MM.1S (cell line): ENCODE results near the gene SRC.

Experiments
- DNase-seq: peaks from one replicate; pipeline ENCODE4 v3.0.0-alpha.2; 2015
- H2AFZ ChIP-seq: fragments of 300-600 bp; sonication (generic); 2 replicates; pipeline ENCODE4 v1.6.0; 2016; ENCODE audit warnings: antibody characterized with exemption, low read length
- H3F3A ChIP-seq: fragments of 300-600 bp; sonication (generic); 2 replicates; pipeline ENCODE4 v1.6.1; 2016; ENCODE audit warnings: mild to moderate bottlenecking, antibody characterized with exemption, low read length, moderate library complexity, mixed read lengths; ENCODE audit not compliant: insufficient read depth
- H3K27ac ChIP-seq: fragments of 300-600 bp; sonication (generic); 2 replicates; pipeline ENCODE4 v1.5.1; 2016; ENCODE audit warnings: mild to moderate bottlenecking, low read length
- H3K27me3 ChIP-seq: fragments of 300-600 bp; sonication (generic); replicated peaks from 2 replicates; pipeline ENCODE4 v1.6.0; 2016; ENCODE audit warnings: low read length; ENCODE audit not compliant: insufficient read depth
- H3K36me3 ChIP-seq: fragments of 300-600 bp; sonication (generic); replicated peaks from 2 replicates; pipeline ENCODE4 v1.6.1; 2016; ENCODE audit warnings: mild to moderate bottlenecking, low read length, mixed read lengths; ENCODE audit not compliant: insufficient read depth
- H3K4me1 ChIP-seq: fragments of 300-600 bp; sonication (generic); 2 replicates; pipeline ENCODE4 v1.6.1; 2016; ENCODE audit warnings: low read length, mixed read lengths
- H3K4me2 ChIP-seq: fragments of 300-600 bp; sonication (generic); 2 replicates; pipeline ENCODE4 v1.6.0; 2016; ENCODE audit warnings: low read depth, low read length
- H3K4me3 ChIP-seq: fragments of 300-600 bp; sonication (generic); 2 replicates; pipeline ENCODE4 v1.5.1; 2016; ENCODE audit warnings: low read length, mixed read lengths
- H3K79me2 ChIP-seq: fragments of 300-600 bp; sonication (generic); 2 replicates; pipeline ENCODE4 v1.6.1; 2016; ENCODE audit warnings: mixed run types, low read length, mixed read lengths
- H3K9ac ChIP-seq: fragments of 300-600 bp; sonication (generic); 2 replicates; pipeline ENCODE4 v1.6.1; 2016; ENCODE audit warnings: low read length, mixed read lengths
- H3K9me2 ChIP-seq: fragments of 300-600 bp; sonication (generic); replicated peaks from 2 replicates; pipeline ENCODE4 v1.6.1; 2016; ENCODE audit warnings: mild to moderate bottlenecking, low read length, mixed read lengths; ENCODE audit not compliant: insufficient read depth
- H3K9me3 ChIP-seq: fragments of 300-600 bp; sonication (generic); replicated peaks from 2 replicates; pipeline ENCODE4 v1.6.1; 2016; ENCODE audit warnings: mild to moderate bottlenecking, low read length, mixed read lengths; ENCODE audit not compliant: insufficient read depth
- H4K20me1 ChIP-seq: fragments of 300-600 bp; sonication (generic); 2 replicates; pipeline ENCODE4 v1.6.1; 2016; ENCODE audit warnings: mild to moderate bottlenecking, low read length, moderate library complexity, mixed read lengths; ENCODE audit not compliant: insufficient read depth
- EZH2 ChIP-seq: fragments of 300-600 bp; sonication (generic); optimal IDR thresholded peaks from 2 replicates; pipeline ENCODE3; 2017; ENCODE audit warnings: low read depth, mild to moderate bottlenecking, antibody characterized with exemption, low read length, mixed read lengths
- EZH2phosphoT487 ChIP-seq: fragments of 300-600 bp; sonication (generic); IDR thresholded peaks from 2 replicates; pipeline ENCODE4 v1.6.1; 2018; ENCODE audit warnings: antibody characterized with exemption, low read length
- TF ChIP-seq, protein P1 (sequence below): fragments of 300-600 bp; sonication (generic); IDR thresholded peaks from 2 replicates; pipeline ENCODE4 v1.5.1; 2016; ENCODE audit warnings: antibody characterized with exemption, low read length, mixed read lengths

Gene SRC

DNA sequence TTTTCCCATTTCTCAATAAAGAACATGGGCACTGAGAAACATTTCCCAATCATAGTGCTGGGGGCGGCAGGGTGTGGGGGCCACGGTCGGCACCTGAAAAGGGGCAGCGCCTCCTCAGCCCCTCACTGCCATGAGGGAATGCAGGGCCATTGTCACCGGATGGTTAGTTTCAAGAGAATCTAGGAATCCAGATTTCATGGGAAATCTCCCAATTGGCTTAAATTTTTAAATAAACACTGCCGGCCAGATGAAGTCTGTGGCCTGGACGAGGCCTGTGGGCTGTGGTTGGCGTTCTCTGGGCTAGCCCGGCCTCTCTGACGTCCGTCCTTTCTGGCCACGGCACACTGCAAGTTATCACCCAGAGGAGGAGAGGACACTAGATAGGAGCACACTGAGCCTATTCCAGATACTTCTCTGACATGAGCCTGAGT is 30.9 kb upstream of the SRC start:
- H3K4me3 ChIP-seq = no peak overlapping the region
- DNase-seq = no peak
- H3K4me2 ChIP-seq = no peak overlapping the region
- H3K27ac ChIP-seq = no peak overlapping the region
- H3K79me2 ChIP-seq = peaks cover 21% of the 10 kb centered on the region
- no peaks in the 10 kb centered on the region for H3K27me3 ChIP-seq
- H3K4me1 ChIP-seq = no peaks in the 10 kb centered on the region
- H2AFZ ChIP-seq = no peak overlapping the region
- H4K20me1 ChIP-seq = no peaks in the 10 kb centered on the region
- TF ChIP-seq, protein P1, sequence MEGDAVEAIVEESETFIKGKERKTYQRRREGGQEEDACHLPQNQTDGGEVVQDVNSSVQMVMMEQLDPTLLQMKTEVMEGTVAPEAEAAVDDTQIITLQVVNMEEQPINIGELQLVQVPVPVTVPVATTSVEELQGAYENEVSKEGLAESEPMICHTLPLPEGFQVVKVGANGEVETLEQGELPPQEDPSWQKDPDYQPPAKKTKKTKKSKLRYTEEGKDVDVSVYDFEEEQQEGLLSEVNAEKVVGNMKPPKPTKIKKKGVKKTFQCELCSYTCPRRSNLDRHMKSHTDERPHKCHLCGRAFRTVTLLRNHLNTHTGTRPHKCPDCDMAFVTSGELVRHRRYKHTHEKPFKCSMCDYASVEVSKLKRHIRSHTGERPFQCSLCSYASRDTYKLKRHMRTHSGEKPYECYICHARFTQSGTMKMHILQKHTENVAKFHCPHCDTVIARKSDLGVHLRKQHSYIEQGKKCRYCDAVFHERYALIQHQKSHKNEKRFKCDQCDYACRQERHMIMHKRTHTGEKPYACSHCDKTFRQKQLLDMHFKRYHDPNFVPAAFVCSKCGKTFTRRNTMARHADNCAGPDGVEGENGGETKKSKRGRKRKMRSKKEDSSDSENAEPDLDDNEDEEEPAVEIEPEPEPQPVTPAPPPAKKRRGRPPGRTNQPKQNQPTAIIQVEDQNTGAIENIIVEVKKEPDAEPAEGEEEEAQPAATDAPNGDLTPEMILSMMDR = no peak
- TF ChIP-seq EZH2 (no peak), EZH2phosphoT487 (no peak)
- no peaks in the 10 kb centered on the region for H3K36me3 ChIP-seq
- no peaks in the 10 kb centered on the region for H3K9me3 ChIP-seq
- no peaks in the 10 kb centered on the region for H3F3A ChIP-seq
- no peak overlapping the region for H3K9ac ChIP-seq
- H3K9me2 ChIP-seq = no peaks in the 10 kb centered on the region

DNA sequence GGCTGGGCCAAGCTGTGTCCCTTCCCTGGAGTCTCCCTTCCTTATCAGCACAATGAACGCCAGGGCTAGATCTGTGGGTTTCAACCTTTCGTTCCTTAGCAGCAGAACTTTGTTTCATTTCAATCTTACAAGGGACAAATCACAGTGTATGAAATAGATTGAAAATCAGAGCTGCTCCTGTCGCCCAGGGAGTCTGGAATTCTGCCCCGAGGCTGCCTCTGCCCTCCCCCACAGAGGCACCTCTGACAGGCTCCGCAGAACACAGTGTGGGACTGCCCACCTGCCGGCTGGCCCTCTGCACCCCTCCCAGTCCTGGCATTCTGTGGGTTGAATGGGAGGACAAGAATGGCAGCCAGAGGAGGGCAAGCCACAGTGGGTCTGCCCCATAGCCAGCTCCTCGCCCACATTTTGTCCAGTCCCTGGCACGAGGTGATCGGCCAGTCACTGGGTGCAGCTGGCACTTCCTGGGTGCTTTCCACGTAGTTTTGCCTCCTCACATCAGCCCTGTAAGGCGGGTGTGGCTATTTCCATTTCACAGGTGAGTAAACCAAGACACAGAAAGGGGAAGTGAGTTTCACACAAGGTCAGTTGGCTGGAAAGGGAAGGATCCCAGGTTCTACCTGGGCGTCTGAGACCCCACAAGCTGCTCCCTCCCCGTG is 30.4 kb upstream of the SRC start:
- no peaks in the 10 kb centered on the region for H3F3A ChIP-seq
- no peak overlapping the region for H3K27ac ChIP-seq
- H3K9ac ChIP-seq = no peak overlapping the region
- H4K20me1 ChIP-seq = no peaks in the 10 kb centered on the region
- no peaks in the 10 kb centered on the region for H3K4me1 ChIP-seq
- no peak overlapping the region for H3K4me3 ChIP-seq
- TF ChIP-seq EZH2 (no peak), EZH2phosphoT487 (no peak)
- TF ChIP-seq, protein P1 = no peak
- peaks cover 16% of the 10 kb centered on the region for H3K79me2 ChIP-seq
- no peaks in the 10 kb centered on the region for H3K9me2 ChIP-seq
- H3K27me3 ChIP-seq = no peaks in the 10 kb centered on the region
- no peak overlapping the region for H3K4me2 ChIP-seq
- H3K9me3 ChIP-seq = no peaks in the 10 kb centered on the region
- no peak for DNase-seq
- no peak overlapping the region for H2AFZ ChIP-seq
- H3K36me3 ChIP-seq = no peaks in the 10 kb centered on the region

DNA sequence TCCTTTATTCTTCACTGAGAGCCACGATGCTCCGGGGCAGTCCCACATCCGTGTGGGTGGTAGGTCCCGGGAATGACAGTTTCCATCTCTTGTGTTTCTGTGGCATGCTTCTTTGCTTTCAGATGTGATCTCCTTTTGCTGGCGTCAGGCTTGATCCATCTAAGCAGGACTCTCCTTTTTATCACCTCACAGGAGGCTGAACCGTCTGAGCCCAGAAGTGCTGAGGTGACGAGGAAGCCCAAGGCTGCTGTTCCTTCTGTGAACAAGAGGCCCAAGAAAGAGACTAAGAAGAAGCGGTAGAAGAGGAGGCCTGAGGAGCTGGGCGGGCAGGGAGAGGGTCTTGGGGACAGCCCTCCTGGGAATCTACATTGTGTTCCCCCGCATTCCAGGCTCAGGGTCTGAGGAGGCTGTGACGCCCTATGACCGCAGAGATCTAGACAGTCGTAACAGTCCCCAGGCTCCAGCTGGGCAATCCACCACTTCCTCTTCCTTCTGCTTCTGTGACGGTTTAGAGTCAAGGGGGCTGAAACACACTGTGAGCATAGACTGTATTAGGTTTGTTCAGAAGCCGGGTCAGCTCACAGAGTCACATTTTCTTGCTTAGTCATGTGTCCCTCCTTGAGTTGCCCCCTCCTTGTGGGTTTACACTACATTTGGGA is 29.7 kb upstream of the SRC start:
- Histone ChIP-seq H4K20me1 (no peaks in the 10 kb centered on the region), H3K9me2 (no peaks in the 10 kb centered on the region), H3K27me3 (no peaks in the 10 kb centered on the region), H3F3A (no peaks in the 10 kb centered on the region), H3K36me3 (no peaks in the 10 kb centered on the region), H3K4me1 (no peaks in the 10 kb centered on the region), H2AFZ (no peak overlapping the region), H3K79me2 (peaks cover 9% of the 10 kb centered on the region), H3K9me3 (no peaks in the 10 kb centered on the region), H3K4me2 (no peak overlapping the region), H3K9ac (no peak overlapping the region), H3K27ac (no peak overlapping the region), H3K4me3 (no peak overlapping the region)
- DNase-seq = no peak
- TF ChIP-seq EZH2phosphoT487 = no peak
- TF ChIP-seq EZH2 = no peak
- TF ChIP-seq, protein P1 = no peak
